Thyroid gland (tissue), 4 donors: Measurements from ENCODE around the gene HYLS1. TPM values are rescaled to one million over a fixed set of nuclear protein-coding genes. Genes with fewer than 3 reads are reported as not detected.
"Not testable (repeated sequence)": the region's sequence is repeated elsewhere in the genome, so short reads cannot be mapped to it uniquely, and the experiment has no call there.

Experiments
- DNase-seq, 2 donors: peaks; one replicate each; pipeline ENCODE4 v3.0.0-alpha.2; 2019
- H3K27ac ChIP-seq, 3 donors: fragments of 200-600 bp; sonication (generic); 1 replicate in 2 of 3; 2 replicates in 1 of 3; pipeline ENCODE4 v1.5.1; 2016 to 2019; ENCODE audit warnings: mild to moderate bottlenecking in 1 of 3, moderate library complexity in 1 of 3
- H3K27me3 ChIP-seq: fragments of 200-600 bp; sonication (generic); one replicate; pipeline ENCODE4 v1.5.1; 2019
- H3K36me3 ChIP-seq, 2 donors: fragments of 200-600 bp; sonication (generic); one replicate each; pipeline ENCODE4 v1.5.1; 2016 to 2019
- H3K4me1 ChIP-seq, 2 donors: fragments of 200-600 bp; sonication (generic); one replicate each; pipeline ENCODE4 v1.5.1; 2017 to 2019
- H3K4me3 ChIP-seq, 3 donors: fragments of 200-600 bp; sonication (generic); replicated peaks in 1 of 3; 1 replicate in 2 of 3; 2 replicates in 1 of 3; pipeline ENCODE4 v1.5.1; 2016; ENCODE audit warnings: mild to moderate bottlenecking in 1 of 3
- H3K9me3 ChIP-seq: fragments of 200-600 bp; sonication (generic); one replicate; pipeline ENCODE4 v1.5.1; 2017
- CTCF ChIP-seq, 6 experiments: fragments of 200-600 bp in 3 of 6; fragments of 450-650 bp in 3 of 6; sonication (generic) in 3 of 6; IDR thresholded peaks; one replicate each; pipeline ENCODE4 v1.5.1; 2016 to 2019; ENCODE audit warnings: antibody characterized with exemption in 6 of 6, mild to moderate bottlenecking in 2 of 6, inconsistent platforms in 1 of 6, moderate library complexity in 1 of 6
- POLR2A ChIP-seq, 2 donors: fragments of 450-650 bp; IDR thresholded peaks; one replicate each; pipeline ENCODE4 v1.6.1; 2017; ENCODE audit warnings: antibody characterized with exemption in 2 of 2, mild to moderate bottlenecking in 2 of 2, moderate library complexity in 1 of 2
- WGBS, 2 donors: methylation state at CpG; one replicate each; pipeline ENCODE4 v1.1.5; 2017; 5-methylcytosine and 5-hydroxymethylcytosine counted together
- intact Hi-C: fragments of 100-400 bp; cut with DNase I; formaldehyde crosslinking; loops from one replicate; pipeline ENCODE4 v1.15.1; 2023
- total RNA-seq, 4 donors: library from RNA; depleted of rRNA; stranded (reverse); fragments of >200 nt; gene quantifications; one replicate each; pipeline ENCODE4 v1.2.3, GENCODE V29; 2016

HYLS1 gene
- total RNA-seq, 4 donors from 2014 or later: 1.6 to 6.9 (median 3.0) TPM

GRCh38 chr11:125902927-125903710 lies 15.7 kb downstream of the HYLS1 start, which contains the start of gene PUS3:
TSS of gene PUS3 (minus strand) at chr11:125903206. CDS start at chr11:125896284, 6,922 bp downstream.
- intact Hi-C loops: no loop called here
- peak within 1 kb of the TSS; percentile 48 to 75 (median 56) for H3K4me3 ChIP-seq
- H3K36me3 ChIP-seq: no peaks in the 10 kb centered on the region
- no peaks in the 10 kb centered on the region for H3K9me3 ChIP-seq
- TF ChIP-seq POLR2A (IDR thresholded peaks at IDR 0.05): peak in 1 of 2 donors; percentile 56
- TF ChIP-seq CTCF (IDR thresholded peaks at IDR 0.05): no peak
- peak within 1 kb of the TSS in 2 of 3 donors; percentile 37 to 54 for H3K27ac ChIP-seq
- no peaks in the 10 kb centered on the region for H3K27me3 ChIP-seq
- WGBS, 2 donors: 2 to 3% methylated on average over 28 to 31 of the region's 31 CpGs
- peak; percentile 89 to 94 for DNase-seq
- H3K4me1 ChIP-seq: peaks cover 14 to 23% of the 10 kb centered on the region in 2 donors

DNA sequence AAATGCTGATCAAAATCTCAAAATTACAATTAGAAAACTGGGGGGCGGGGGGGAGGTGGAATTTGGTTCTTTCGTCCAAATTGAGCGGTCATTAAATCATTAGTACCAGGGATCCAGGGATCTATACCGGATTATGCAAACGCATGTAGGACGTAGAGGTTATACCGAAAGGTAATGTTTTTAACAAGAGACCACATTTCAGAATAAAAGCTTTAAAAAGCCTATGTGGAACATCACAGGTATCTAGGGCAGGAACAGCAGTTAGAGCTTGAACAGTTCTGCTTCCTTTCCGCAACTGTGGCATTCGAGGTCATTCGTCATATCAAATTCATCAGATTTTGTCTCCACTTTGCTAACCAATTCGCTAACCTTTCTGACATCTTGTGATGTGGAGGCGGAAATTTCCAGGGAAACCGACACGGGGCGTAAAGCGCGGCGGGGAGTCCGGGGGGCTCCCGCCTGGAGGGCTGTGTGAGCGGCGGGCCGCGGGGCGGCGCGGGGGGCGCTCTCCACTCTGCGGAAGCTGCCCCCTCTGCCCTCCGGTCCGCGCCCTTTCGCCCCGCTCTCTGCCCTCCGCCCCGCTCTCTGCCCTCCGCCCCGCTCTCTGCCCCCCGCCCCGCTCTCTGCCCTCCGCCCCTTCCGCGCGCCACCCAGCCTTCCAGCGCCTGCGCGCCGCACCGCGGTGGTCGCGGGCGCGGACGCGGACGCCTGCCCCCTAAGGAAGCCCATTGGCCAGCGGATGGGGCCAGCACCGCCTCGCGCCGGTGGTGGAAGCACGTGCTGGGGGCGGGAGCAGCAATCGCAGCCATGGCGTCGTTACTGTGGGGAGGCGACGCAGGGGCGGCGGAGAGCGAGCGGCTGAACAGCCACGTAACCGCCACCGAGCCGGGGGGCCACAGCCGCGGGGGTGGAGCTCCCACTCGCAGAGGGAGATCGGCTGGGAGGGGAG lies 16.5 kb downstream of the HYLS1 start, which contains the start of gene DDX25:
Gene DDX25 (plus strand): TSS at position 798 of the 949 bp plus-strand sequence. CDS start 10 bp downstream, at position 808.
- Histone ChIP-seq H3K27me3 (no peaks in the 10 kb centered on the region), H3K9me3 (no peaks in the 10 kb centered on the region), H3K4me1 (peaks cover 14 to 23% of the 10 kb centered on the region in 2 donors), H3K4me3 (peak within 1 kb of the TSS; percentile 19 to 56 (median 48)), H3K27ac (no peak within 1 kb of the TSS), H3K36me3 (no peaks in the 10 kb centered on the region)
- peak; percentile 35 to 37 for DNase-seq
- 3 to 4% methylated on average over 29 to 45 of the region's 81 CpGs for WGBS, 2 donors
- TF ChIP-seq POLR2A (IDR thresholded peaks at IDR 0.05): no peak
- TF ChIP-seq CTCF (IDR thresholded peaks at IDR 0.05): no peak
- intact Hi-C loops: no loop called here

DNA sequence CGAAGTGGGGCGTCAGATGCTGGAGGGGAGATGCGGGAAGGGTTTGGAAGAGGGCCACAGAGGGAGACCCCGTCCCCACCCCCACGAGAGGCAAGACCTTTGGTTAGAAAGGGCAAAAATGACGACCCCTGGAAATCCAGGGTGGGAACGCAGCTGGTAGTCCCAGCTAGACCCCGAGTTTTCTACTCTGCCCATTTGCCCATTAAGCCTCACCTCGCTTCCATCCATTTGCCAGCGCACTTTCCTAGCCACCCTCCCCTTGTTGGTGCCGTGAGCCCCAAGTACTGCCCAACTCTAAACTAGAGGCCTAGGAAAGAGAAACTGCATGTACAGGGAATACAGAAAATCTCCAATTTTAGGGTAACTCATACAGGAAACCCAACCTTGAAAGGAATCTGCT lies 17.2 kb downstream of the HYLS1 start:
- H3K4me1 ChIP-seq: peaks cover 14 to 23% of the 10 kb centered on the region in 2 donors
- no peaks in the 10 kb centered on the region for H3K27me3 ChIP-seq
- peak overlapping the region in 2 of 3 donors; percentile 19 to 48 for H3K4me3 ChIP-seq
- WGBS, 2 donors: 51 to 73% methylated on average over 6 to 10 of the region's 11 CpGs
- no peak for DNase-seq
- TF ChIP-seq CTCF (IDR thresholded peaks at IDR 0.05) (no peak), POLR2A (IDR thresholded peaks at IDR 0.05) (no peak)
- intact Hi-C loops: no loop called here
- H3K9me3 ChIP-seq: no peaks in the 10 kb centered on the region
- no peak overlapping the region for H3K27ac ChIP-seq
- no peaks in the 10 kb centered on the region for H3K36me3 ChIP-seq

GRCh38 chr11:125910226-125910849 lies 22.9 kb downstream of the HYLS1 start:
- 83 to 88% methylated on average over 8 of the region's 8 CpGs for WGBS, 2 donors
- no peak overlapping the region for H3K4me3 ChIP-seq
- H3K36me3 ChIP-seq: no peaks in the 10 kb centered on the region
- DNase-seq: no peak
- no peak overlapping the region for H3K27ac ChIP-seq
- no peaks in the 10 kb centered on the region for H3K27me3 ChIP-seq
- intact Hi-C loops: no loop called here
- H3K4me1 ChIP-seq: no peaks in the 10 kb centered on the region
- no peaks in the 10 kb centered on the region for H3K9me3 ChIP-seq
- TF ChIP-seq CTCF (IDR thresholded peaks at IDR 0.05) (no peak), POLR2A (IDR thresholded peaks at IDR 0.05) (no peak)

DNA sequence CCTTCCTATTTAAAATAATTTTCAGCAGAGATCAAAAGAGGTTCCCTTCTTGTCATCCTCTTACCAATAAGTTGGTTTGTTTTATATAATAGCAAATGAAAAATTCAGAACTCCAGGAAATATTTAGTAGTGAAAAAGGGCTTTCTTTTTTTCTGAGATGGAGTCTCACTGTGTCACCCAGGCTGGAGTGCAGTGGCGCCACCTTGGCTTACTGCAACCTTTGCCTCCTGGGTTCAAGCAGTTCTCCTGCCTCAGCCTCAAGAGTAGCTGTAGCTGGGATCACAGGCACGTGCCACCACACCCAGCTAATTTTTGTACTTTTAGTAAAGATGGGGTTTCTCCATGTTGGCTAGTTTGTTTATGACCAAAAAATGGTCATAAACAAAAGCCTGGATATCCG lies 27.1 kb downstream of the HYLS1 start:
- H3K9me3 ChIP-seq, H3K4me3 ChIP-seq, DNase-seq, H3K27me3 ChIP-seq, intact Hi-C loops, H3K27ac ChIP-seq, H3K36me3 ChIP-seq, H3K4me1 ChIP-seq: not testable (repeated sequence)
- 84 to 88% methylated on average over 3 of the region's 3 CpGs for WGBS, 2 donors
